ENCODE measurements around the gene ETFA.

GRCh38 chr15:76204109-76204845 lies 107.0 kb downstream of the ETFA start:
- TF ChIP-seq ZNF512 (tag; IDR thresholded peaks at IDR 0.05) (no peak), MAFG (tag; conservative IDR thresholded peaks at IDR 0.05) (no peak), NFIC (IDR thresholded peaks at IDR 0.05) (no peak), POLR2A (conservative IDR thresholded peaks at IDR 0.05) (no peak), SP2 (IDR thresholded peaks at IDR 0.05; ENCODE audit: extremely low read depth, low read depth, low read length, poor library complexity, severe bottlenecking) (no peak), RFX5 (IDR thresholded peaks at IDR 0.05; ENCODE audit: low read depth, low read length) (no peak), E2F8 (IDR thresholded peaks at IDR 0.05; ENCODE audit: low read depth, partially characterized antibody) (no peak), CBX1 (IDR thresholded peaks at IDR 0.05; ENCODE audit: low read depth) (no peak)
